ENCODE data around the gene UBE2C.
A peak's percentile ranks its signal among the peaks of the same experiment; 100 is the strongest.

Gene UBE2C

GRCh38 chr20:45833030-45833882 lies 20.8 kb downstream of the UBE2C start, which contains the start of gene SNX21:
TSS of gene SNX21 (plus strand) at chr20:45833799. CDS start at chr20:45833920, 121 bp downstream.
- DNase-seq (ENCODE audit: low spot score) = peak; percentile 64

GRCh38 chr20:45833883-45834796 lies 21.7 kb downstream of the UBE2C start:
- DNase-seq (ENCODE audit: low spot score) = peak; percentile 29
- no peak for FAIRE-seq

More at GRCh38 chr20:45833030-45833882, 20.8 kb downstream of the UBE2C start, which contains the start of gene SNX21:
- FAIRE-seq = no peak

GRCh38 chr20:45834797-45835161 lies 22.3 kb downstream of the UBE2C start:
- no peak for DNase-seq (ENCODE audit: low spot score)
- no peak for FAIRE-seq

GRCh38 chr20:45835329-45835765 lies 22.9 kb downstream of the UBE2C start:
- DNase-seq (ENCODE audit: low spot score) = no peak
- no peak for FAIRE-seq

GRCh38 chr20:45835825-45836224 lies 23.4 kb downstream of the UBE2C start:
- no peak for FAIRE-seq
- DNase-seq (ENCODE audit: low spot score) = no peak

GRCh38 chr20:45836841-45837240 lies 24.4 kb downstream of the UBE2C start:
- FAIRE-seq (no peak), DNase-seq (ENCODE audit: low spot score) (no peak)

GRCh38 chr20:45840700-45841198 lies 28.3 kb downstream of the UBE2C start:
- FAIRE-seq (no peak), DNase-seq (ENCODE audit: low spot score) (no peak)

- FAIRE-seq (no peak), DNase-seq (ENCODE audit: low spot score) (no peak)
These were observed 29.1 kb downstream of the UBE2C start for GRCh38 chr20:45841407-45842129.

- no peak for FAIRE-seq
- no peak for DNase-seq (ENCODE audit: low spot score)
These were observed 29.8 kb downstream of the UBE2C start for GRCh38 chr20:45842169-45842812.

- FAIRE-seq (no peak), DNase-seq (ENCODE audit: low spot score) (no peak)
These were observed 31.1 kb downstream of the UBE2C start for GRCh38 chr20:45843506-45843905.

GRCh38 chr20:45845452-45845851 lies 33.0 kb downstream of the UBE2C start:
- no peak for FAIRE-seq

GRCh38 chr20:45848421-45848820 lies 36.0 kb downstream of the UBE2C start:
- FAIRE-seq = no peak
- no peak for DNase-seq (ENCODE audit: low spot score)

More at GRCh38 chr20:45845452-45845851, 33.0 kb downstream of the UBE2C start:
- DNase-seq (ENCODE audit: low spot score) = no peak

GRCh38 chr20:45848969-45849582 lies 36.6 kb downstream of the UBE2C start:
- DNase-seq (ENCODE audit: low spot score) (no peak), FAIRE-seq (no peak)

GRCh38 chr20:45850238-45850637 lies 37.8 kb downstream of the UBE2C start:
- FAIRE-seq (no peak), DNase-seq (ENCODE audit: low spot score) (no peak)

GRCh38 chr20:45850926-45851325 lies 38.5 kb downstream of the UBE2C start:
- no peak for FAIRE-seq

GRCh38 chr20:45851501-45851900 lies 39.1 kb downstream of the UBE2C start:
- DNase-seq (ENCODE audit: low spot score) = no peak
- no peak for FAIRE-seq

More at GRCh38 chr20:45850926-45851325, 38.5 kb downstream of the UBE2C start:
- no peak for DNase-seq (ENCODE audit: low spot score)

- no peak for DNase-seq (ENCODE audit: low spot score)
These were observed 39.9 kb downstream of the UBE2C start for GRCh38 chr20:45852326-45852725.

GRCh38 chr20:45853484-45853883 lies 41.0 kb downstream of the UBE2C start:
- no peak for FAIRE-seq

More at GRCh38 chr20:45852326-45852725, 39.9 kb downstream of the UBE2C start:
- FAIRE-seq = no peak

GRCh38 chr20:45857114-45857881 lies 44.9 kb downstream of the UBE2C start, which contains the start of the genes ACOT8 and ZSWIM3:
TSS of gene ACOT8 (minus strand) at chr20:45857392. CDS start at chr20:45857315, 77 bp downstream.
TSS of gene ZSWIM3 (plus strand) at chr20:45857614. CDS start at chr20:45857826, 212 bp downstream.
- FAIRE-seq = peak; percentile 83
- peak; percentile 100 for DNase-seq (ENCODE audit: low spot score)

More at GRCh38 chr20:45853484-45853883, 41.0 kb downstream of the UBE2C start:
- DNase-seq (ENCODE audit: low spot score) = no peak
